HepG2 (cell line): ENCODE data around the gene ANKRD42.

Experiments
- CREB1 ChIP-seq, 2 experiments: fragments of 450-650 bp in 1 of 2; IDR thresholded peaks; 2 replicates each; pipeline ENCODE4 v1.6.1; 2016 to 2017; ENCODE audit warnings: control low read depth in 1 of 2, mild to moderate bottlenecking in 1 of 2, missing compliant biosample characterization in 1 of 2, missing genetic modification characterization in 1 of 2
- CTCF ChIP-seq: sonication (generic); formaldehyde crosslinking; IDR thresholded peaks from 2 replicates; pipeline ENCODE4 v1.5.0; 2020; ENCODE audit warnings: mild to moderate bottlenecking, missing genetic modification reagents, moderate library complexity
- MAFK ChIP-seq, 2 experiments: IDR thresholded peaks in 1 of 2; conservative IDR thresholded peaks in 1 of 2; 2 replicates each; pipeline ENCODE4 v1.6.1; 2011; ENCODE audit warnings: improper control_type of control experiment in 2 of 2, low read length in 2 of 2
- NR2F2 ChIP-seq: IDR thresholded peaks from 2 replicates; pipeline ENCODE4 v1.6.1; 2012; ENCODE audit warnings: low read depth, inconsistent platforms, borderline replicate concordance
- ZFP36 ChIP-seq: fragments of 150-350 bp; IDR thresholded peaks from 2 replicates; pipeline ENCODE4 v1.6.1; 2018; ENCODE audit warnings: borderline replicate concordance, low read length, low read depth; ENCODE audit not compliant: partially characterized antibody
- ZNF24 ChIP-seq: fragments of 450-650 bp; IDR thresholded peaks from 2 replicates; pipeline ENCODE4 v1.6.1; 2017; ENCODE audit warnings: antibody characterized with exemption, mild to moderate bottlenecking

GRCh38 chr11:83238111-83238510, 44.6 kb downstream of the ANKRD42 start:
- TF ChIP-seq ZFP36 = no peak
- TF ChIP-seq ZNF24 = no peak
- no peak for TF ChIP-seq MAFK (conservative IDR thresholded peaks at IDR 0.05 in 1 of 2, IDR thresholded peaks at IDR 0.05 in 1 of 2; ENCODE audit: low read length in 2 of 2)
- no peak for TF ChIP-seq CTCF
- TF ChIP-seq CREB1 (IDR thresholded peaks at IDR 0.05) = no peak
- no peak for TF ChIP-seq CREB1 (CRISPR knock-in tag; IDR thresholded peaks at IDR 0.05)
- TF ChIP-seq NR2F2 = no peak
